ENCODE results near the gene BTBD6.

- TF ChIP-seq BHLHE40 (IDR thresholded peaks at IDR 0.05; ENCODE audit: borderline replicate concordance) (no peak), SUZ12 (IDR thresholded peaks at IDR 0.05) (no peak), LEF1 (IDR thresholded peaks at IDR 0.05; ENCODE audit: borderline replicate concordance) (no peak), SP1 (IDR thresholded peaks at IDR 0.05) (no peak), TARDBP (IDR thresholded peaks at IDR 0.05) (no peak), ELF4 (IDR thresholded peaks at IDR 0.05) (no peak)
These were observed 44.0 kb upstream of the BTBD6 start for GRCh38 chr14:105204206-105204930.

Measured in HEK293T (cell line).